MCF 10A (cell line): Measurements from ENCODE around the gene LINGO3. TPM values are rescaled to one million over a fixed set of nuclear protein-coding genes. Genes with fewer than 3 reads are reported as not detected.

Source experiments
- Bru-seq: library from RNA; stranded (reverse); fragments of 400-500 nt; gene quantifications from one replicate; lab custom pipeline; 2021; lab: Mats Ljungman, UMichigan
- BruChase-seq, 2 experiments: library from RNA; stranded (reverse); fragments of 400-500 nt; gene quantifications; one replicate each; lab custom pipeline; 2021; lab: Mats Ljungman, UMichigan
- BruUV-seq: library from RNA; stranded (reverse); fragments of 400-500 nt; replicated peaks from 2 replicates; lab custom pipeline; 2021; lab: Mats Ljungman, UMichigan
- CTCF ChIA-PET: fragments of 300-600 bp; sonication (Branson Sonifier 250); formaldehyde crosslinking; extraction: SDS; loops from one replicate; lab custom pipeline; 2021; ENCODE audit warnings: antibody characterized with exemption, inconsistent platforms; lab: Yijun Ruan, JAX
- POLR2A ChIA-PET: fragments of 300-600, 350-650 bp; sonication (Branson Sonifier 250); formaldehyde crosslinking; extraction: SDS; loops from one replicate; lab custom pipeline; 2020; ENCODE audit warnings: antibody characterized with exemption, inconsistent platforms; lab: Yijun Ruan, JAX
- DNase-seq: peaks from one replicate; pipeline ENCODE4 v3.0.0-alpha.2; 2018; ENCODE audit not compliant: unreplicated experiment
- H3K27ac Mint-ChIP-seq: one replicate; pipeline ENCODE4 v1.8.0; 2022; ENCODE audit warnings: mild to moderate bottlenecking, low read depth, mixed read lengths; ENCODE audit not compliant: unreplicated experiment
- H3K27me3 Mint-ChIP-seq: one replicate; pipeline ENCODE4 v1.8.0; 2022; ENCODE audit warnings: mixed read lengths; ENCODE audit not compliant: insufficient read depth, unreplicated experiment
- H3K36me3 Mint-ChIP-seq: one replicate; pipeline ENCODE4 v1.8.0; 2022; ENCODE audit warnings: mild to moderate bottlenecking, moderate library complexity, mixed read lengths; ENCODE audit not compliant: insufficient read depth, unreplicated experiment
- H3K4me1 Mint-ChIP-seq: one replicate; pipeline ENCODE4 v1.8.0; 2022; ENCODE audit warnings: mixed read lengths; ENCODE audit not compliant: insufficient read depth, unreplicated experiment
- H3K4me3 Mint-ChIP-seq: one replicate; pipeline ENCODE4 v1.8.0; 2022; ENCODE audit warnings: mild to moderate bottlenecking, moderate library complexity, mixed read lengths; ENCODE audit not compliant: unreplicated experiment
- H3K9me3 Mint-ChIP-seq: one replicate; pipeline ENCODE4 v1.8.0; 2022; ENCODE audit warnings: mixed read lengths; ENCODE audit not compliant: unreplicated experiment
- intact Hi-C: fragments of 100-400 bp; cut with micrococcal nuclease; formaldehyde crosslinking; loops from 2 replicates; pipeline ENCODE4 v1.14.1; 2022
- long read RNA-seq: library from polyadenylated mRNA; stranded (forward); transcript quantifications from one replicate; pipeline ENCODE4 v2.0.0, GENCODE V29; 2022
- total RNA-seq: library from RNA; stranded (reverse); gene quantifications from 2 replicates; pipeline ENCODE4 v1.2.3, GENCODE V29; 2022
- TF ChIP-seq, protein P1 (sequence below): fragments of 200-600 bp; IDR thresholded peaks from one replicate; pipeline ENCODE4 v1.8.0; 2022; ENCODE audit warnings: antibody characterized with exemption, mild to moderate bottlenecking; ENCODE audit not compliant: unreplicated experiment

The LINGO3 gene, protein sequence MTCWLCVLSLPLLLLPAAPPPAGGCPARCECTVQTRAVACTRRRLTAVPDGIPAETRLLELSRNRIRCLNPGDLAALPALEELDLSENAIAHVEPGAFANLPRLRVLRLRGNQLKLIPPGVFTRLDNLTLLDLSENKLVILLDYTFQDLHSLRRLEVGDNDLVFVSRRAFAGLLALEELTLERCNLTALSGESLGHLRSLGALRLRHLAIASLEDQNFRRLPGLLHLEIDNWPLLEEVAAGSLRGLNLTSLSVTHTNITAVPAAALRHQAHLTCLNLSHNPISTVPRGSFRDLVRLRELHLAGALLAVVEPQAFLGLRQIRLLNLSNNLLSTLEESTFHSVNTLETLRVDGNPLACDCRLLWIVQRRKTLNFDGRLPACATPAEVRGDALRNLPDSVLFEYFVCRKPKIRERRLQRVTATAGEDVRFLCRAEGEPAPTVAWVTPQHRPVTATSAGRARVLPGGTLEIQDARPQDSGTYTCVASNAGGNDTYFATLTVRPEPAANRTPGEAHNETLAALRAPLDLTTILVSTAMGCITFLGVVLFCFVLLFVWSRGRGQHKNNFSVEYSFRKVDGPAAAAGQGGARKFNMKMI
- not detected in 2 replicates for total RNA-seq
- not detected for Bru-seq, nascent RNA
- BruChase-seq, experiment 1, labeled RNA remaining after a 6-hour chase, result not detected
- BruChase-seq, experiment 2, labeled RNA remaining after a 2-hour chase, result not detected
- long read RNA-seq, result 0 reads

DNA sequence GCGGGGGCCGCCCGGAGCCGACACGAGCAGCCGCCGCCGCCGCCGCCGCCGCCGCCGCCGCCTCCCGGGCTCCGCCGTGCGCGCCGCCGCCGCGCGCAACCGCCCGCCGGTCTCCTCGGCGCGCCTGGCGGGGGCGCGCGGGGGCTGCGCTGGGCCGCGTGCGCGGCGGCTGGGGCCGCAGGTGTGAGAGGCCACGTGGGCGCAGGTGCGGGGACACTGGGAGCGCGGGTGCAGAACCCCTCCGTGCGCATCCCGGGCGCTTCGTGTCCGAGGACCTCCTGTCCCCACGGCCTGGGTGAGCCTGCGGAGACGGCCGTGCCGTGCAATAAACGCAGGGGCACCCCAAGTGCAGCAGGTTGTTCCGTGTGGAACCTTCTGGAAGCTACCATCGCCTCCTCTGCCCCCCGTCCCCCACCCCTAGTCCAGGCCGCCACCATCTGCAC is at the start of gene LINGO3:
LINGO3 (minus strand) TSS at position 41 of the 443 bp plus-strand sequence. CDS start 16,378 bp downstream, outside the sequence.
- Mint-ChIP-seq H3K27me3 (peaks cover 16% of the 10 kb centered on the region), H3K4me3 (no peak within 1 kb of the TSS)
- CTCF ChIA-PET, result no interaction called here

DNA sequence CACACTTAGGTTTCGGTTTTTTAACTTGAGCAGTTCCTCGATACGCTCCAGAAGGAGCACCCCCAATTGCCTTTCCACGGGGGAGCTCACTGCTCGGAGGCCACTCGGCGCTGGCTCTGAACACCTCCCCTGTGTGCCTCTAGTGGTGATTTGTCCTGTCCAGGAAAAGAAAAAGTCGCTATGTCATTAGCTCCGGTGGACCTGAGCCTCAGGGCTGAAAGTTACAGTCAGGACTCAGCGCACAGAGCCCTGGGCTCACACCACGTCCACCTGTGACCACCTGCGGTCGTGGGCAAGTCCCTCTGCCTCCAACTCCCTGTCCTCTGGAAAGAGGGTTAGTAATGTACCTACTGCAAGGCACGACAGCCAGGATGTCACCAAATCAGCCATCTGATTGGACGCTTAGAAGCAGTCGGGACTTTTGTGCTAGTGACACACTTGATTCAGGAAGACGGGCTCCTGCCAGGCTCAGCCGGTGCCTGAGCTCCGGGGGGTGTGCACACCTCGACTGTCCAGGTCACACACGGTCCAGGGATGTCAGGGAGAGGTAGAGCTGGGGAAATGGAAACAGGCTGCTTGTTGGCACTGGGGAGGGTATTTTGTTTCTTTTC is 48.2 kb upstream of the LINGO3 start:
- H3K4me3 Mint-ChIP-seq, result no peak overlapping the region
- H3K4me1 Mint-ChIP-seq, result no peaks in the 10 kb centered on the region
- POLR2A ChIA-PET, result interaction anchor here (0.7 kb wide), 1 partner anchor 23 kb away, joined by 4 read pairs; no protein-coding TSS in a partner anchor
- no TSS peak for BruUV-seq
- H3K27me3 Mint-ChIP-seq, result peaks cover 11% of the 10 kb centered on the region
- H3K9me3 Mint-ChIP-seq, result no peaks in the 10 kb centered on the region
- no peaks in the 10 kb centered on the region for H3K36me3 Mint-ChIP-seq
- H3K27ac Mint-ChIP-seq, result no peak overlapping the region
- DNase-seq, result no peak
- intact Hi-C loops, result no loop called here
- TF ChIP-seq, protein P1, sequence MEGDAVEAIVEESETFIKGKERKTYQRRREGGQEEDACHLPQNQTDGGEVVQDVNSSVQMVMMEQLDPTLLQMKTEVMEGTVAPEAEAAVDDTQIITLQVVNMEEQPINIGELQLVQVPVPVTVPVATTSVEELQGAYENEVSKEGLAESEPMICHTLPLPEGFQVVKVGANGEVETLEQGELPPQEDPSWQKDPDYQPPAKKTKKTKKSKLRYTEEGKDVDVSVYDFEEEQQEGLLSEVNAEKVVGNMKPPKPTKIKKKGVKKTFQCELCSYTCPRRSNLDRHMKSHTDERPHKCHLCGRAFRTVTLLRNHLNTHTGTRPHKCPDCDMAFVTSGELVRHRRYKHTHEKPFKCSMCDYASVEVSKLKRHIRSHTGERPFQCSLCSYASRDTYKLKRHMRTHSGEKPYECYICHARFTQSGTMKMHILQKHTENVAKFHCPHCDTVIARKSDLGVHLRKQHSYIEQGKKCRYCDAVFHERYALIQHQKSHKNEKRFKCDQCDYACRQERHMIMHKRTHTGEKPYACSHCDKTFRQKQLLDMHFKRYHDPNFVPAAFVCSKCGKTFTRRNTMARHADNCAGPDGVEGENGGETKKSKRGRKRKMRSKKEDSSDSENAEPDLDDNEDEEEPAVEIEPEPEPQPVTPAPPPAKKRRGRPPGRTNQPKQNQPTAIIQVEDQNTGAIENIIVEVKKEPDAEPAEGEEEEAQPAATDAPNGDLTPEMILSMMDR, result no peak
- CTCF ChIA-PET, result interaction anchor here (0.6 kb wide), 1 partner anchor 34 kb away, joined by 3 read pairs; no protein-coding TSS in a partner anchor

More for the DNA sequence above, at the start of gene LINGO3:
- DNase-seq, result no peak
- no peaks in the 10 kb centered on the region for H3K9me3 Mint-ChIP-seq
- intact Hi-C loops, result no loop called here
- no peak within 1 kb of the TSS for H3K27ac Mint-ChIP-seq
- no peaks in the 10 kb centered on the region for H3K36me3 Mint-ChIP-seq
- BruUV-seq, result no TSS peak
- POLR2A ChIA-PET, result no interaction called here
- TF ChIP-seq, protein P1, result no peak
- H3K4me1 Mint-ChIP-seq, result peaks cover 5% of the 10 kb centered on the region

DNA sequence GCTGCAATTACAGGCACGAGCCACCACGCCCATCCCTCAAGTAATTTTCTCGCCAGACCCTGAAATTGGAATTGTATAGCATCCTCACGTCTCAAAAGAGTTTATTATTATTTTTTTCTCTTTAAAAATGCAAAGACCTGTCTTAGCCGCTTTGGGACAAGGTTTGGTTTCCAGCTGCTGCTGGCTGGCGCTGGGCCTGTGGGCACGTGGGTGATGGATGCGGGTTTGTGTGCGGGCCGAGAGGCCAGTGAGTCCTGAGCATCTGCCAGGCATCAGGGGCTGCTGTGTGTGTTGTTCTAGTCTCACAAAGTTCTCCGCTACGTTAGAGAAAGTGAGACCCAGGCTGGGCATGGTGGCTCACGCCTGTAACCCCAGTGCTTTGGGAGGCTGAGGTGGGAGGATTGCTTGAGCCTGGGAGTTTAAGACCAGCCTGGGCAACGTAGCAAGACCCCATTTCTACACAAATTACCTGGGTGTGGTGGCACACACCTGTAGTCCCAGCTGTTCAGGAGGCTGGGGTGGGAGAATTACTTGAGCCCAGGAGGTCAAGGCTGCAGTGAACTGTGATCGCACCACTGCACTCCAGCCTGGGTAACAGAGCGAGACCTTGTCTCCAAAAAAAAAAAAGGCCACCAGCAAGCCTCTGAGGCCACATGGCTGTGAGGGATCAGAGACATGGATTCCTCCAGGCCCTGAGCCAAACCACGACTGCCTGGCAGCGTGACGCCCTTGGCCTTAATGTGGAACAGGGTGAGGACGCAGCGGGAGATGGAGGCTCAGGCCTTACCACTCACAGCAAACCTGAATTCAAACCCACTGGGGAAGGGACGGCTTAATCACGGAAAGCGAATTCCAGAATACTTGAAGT is 47.4 kb upstream of the LINGO3 start:
- H3K27me3 Mint-ChIP-seq, result peaks cover 5% of the 10 kb centered on the region
- no peak overlapping the region for H3K4me3 Mint-ChIP-seq
- no peaks in the 10 kb centered on the region for H3K9me3 Mint-ChIP-seq
- H3K4me1 Mint-ChIP-seq, result no peaks in the 10 kb centered on the region
- no peak overlapping the region for H3K27ac Mint-ChIP-seq
- no TSS peak for BruUV-seq
- intact Hi-C loops, result no loop called here
- TF ChIP-seq, protein P1, result no peak
- no peaks in the 10 kb centered on the region for H3K36me3 Mint-ChIP-seq
- CTCF ChIA-PET, result interaction anchor here (0.6 kb wide), 1 partner anchor 33 kb away, joined by 3 read pairs; no protein-coding TSS in a partner anchor
- DNase-seq, result no peak
- POLR2A ChIA-PET, result interaction anchor here (0.6 kb wide), 1 partner anchor 135 kb away, joined by 3 read pairs; no protein-coding TSS in a partner anchor
